Activated CD4-positive, alpha-beta T cell treated with anti-CD3 and anti-CD28 coated beads, Interleukin-2, amount 10 ng/mL, durations not matched to agents 7 days and 5 days (primary cell): ENCODE results near the gene LY6G5C. TPM values are rescaled to one million over a fixed set of nuclear protein-coding genes. Genes with fewer than 3 reads are reported as not detected.

Experiments
- CTCF ChIA-PET: fragments of 350-600 bp; sonication (Branson Sonifier 250); formaldehyde crosslinking; loops from one replicate; lab custom pipeline; 2021; ENCODE audit warnings: antibody characterized with exemption; lab: Charles Lee
- POLR2A ChIA-PET: fragments of 350-600 bp; sonication (Branson Sonifier 250); formaldehyde crosslinking; loops from one replicate; lab custom pipeline; 2021; ENCODE audit warnings: antibody characterized with exemption; lab: Charles Lee
- DNase-seq: peaks from one replicate; pipeline ENCODE4 v3.0.0-alpha.2; 2020
- H3K27ac Mint-ChIP-seq: one replicate; pipeline ENCODE4 v1.8.0; 2021; ENCODE audit warnings: mild to moderate bottlenecking, moderate library complexity, mixed read lengths
- H3K27me3 Mint-ChIP-seq: one replicate; pipeline ENCODE4 v1.8.0; 2021; ENCODE audit warnings: mixed read lengths
- H3K36me3 Mint-ChIP-seq: one replicate; pipeline ENCODE4 v1.8.0; 2021; ENCODE audit warnings: low read depth, mixed read lengths
- H3K4me1 Mint-ChIP-seq: one replicate; pipeline ENCODE4 v1.8.0; 2021; ENCODE audit warnings: mixed read lengths
- H3K4me3 Mint-ChIP-seq: one replicate; pipeline ENCODE4 v1.8.0; 2021; ENCODE audit warnings: mild to moderate bottlenecking, moderate library complexity, mixed read lengths
- H3K9me3 Mint-ChIP-seq: one replicate; pipeline ENCODE4 v1.8.0; 2021; ENCODE audit warnings: mixed read lengths
- total RNA-seq, 2 experiments: library from RNA; stranded (reverse); gene quantifications; one replicate each; pipeline ENCODE4 v1.2.3, GENCODE V29; 2021

LY6G5C gene
- total RNA-seq, 2 experiments from 2014 or later = 1.7 to 2.1 TPM

GRCh38 chr6:31700740-31701401 is 20.0 kb upstream of the LY6G5C start:
- H3K9me3 Mint-ChIP-seq = no peaks in the 10 kb centered on the region
- DNase-seq = no peak
- ChIA-PET CTCF (no interaction called here), POLR2A (no interaction called here)
- peak overlapping the region; percentile 66 for H3K27ac Mint-ChIP-seq
- no peaks in the 10 kb centered on the region for H3K27me3 Mint-ChIP-seq
- H3K36me3 Mint-ChIP-seq = peaks cover 31% of the 10 kb centered on the region
- H3K4me1 Mint-ChIP-seq = peaks cover 35% of the 10 kb centered on the region
- peak overlapping the region; percentile 96 for H3K4me3 Mint-ChIP-seq

GRCh38 chr6:31697555-31697954 is 16.7 kb upstream of the LY6G5C start:
- no peak for DNase-seq
- Mint-ChIP-seq H3K4me3 (no peak overlapping the region), H3K27me3 (no peaks in the 10 kb centered on the region), H3K27ac (peak overlapping the region; percentile 51), H3K9me3 (no peaks in the 10 kb centered on the region), H3K36me3 (peaks cover 43% of the 10 kb centered on the region), H3K4me1 (peaks cover 29% of the 10 kb centered on the region)
- ChIA-PET POLR2A (no interaction called here), CTCF (interaction anchor here (1.1 to 1.4 kb wide), 2 partner anchors 28 to 132 kb away, joined by 4 to 5 read pairs; no protein-coding TSS in a partner anchor)

- Mint-ChIP-seq H3K27ac (no peak overlapping the region), H3K4me1 (peaks cover 10% of the 10 kb centered on the region), H3K36me3 (peaks cover 50% of the 10 kb centered on the region), H3K4me3 (no peak overlapping the region), H3K9me3 (no peaks in the 10 kb centered on the region), H3K27me3 (no peaks in the 10 kb centered on the region)
- ChIA-PET CTCF (interaction anchor here (0.9 to 1.6 kb wide), 3 partner anchors 18 to 182 kb away, joined by 3 to 4 read pairs (median 3); no protein-coding TSS in a partner anchor), POLR2A (no interaction called here)
- DNase-seq = no peak
Observed at GRCh38 chr6:31693535-31693934, 12.7 kb upstream of the LY6G5C start.

- CTCF ChIA-PET = interaction anchor here (1.3 to 1.6 kb wide), 2 partner anchors 18 to 32 kb away, joined by 3 read pairs; partner anchors contain the start of gene C6orf47
- Mint-ChIP-seq H3K4me3 (no peak overlapping the region), H3K36me3 (peaks cover 54% of the 10 kb centered on the region), H3K27me3 (no peaks in the 10 kb centered on the region), H3K9me3 (no peaks in the 10 kb centered on the region), H3K4me1 (peaks cover 8% of the 10 kb centered on the region), H3K27ac (no peak overlapping the region)
- no peak for DNase-seq
- POLR2A ChIA-PET = no interaction called here
Observed at GRCh38 chr6:31692886-31693285, 12.0 kb upstream of the LY6G5C start.

- Mint-ChIP-seq H3K4me3 (no peak overlapping the region), H3K36me3 (peaks cover 55% of the 10 kb centered on the region), H3K9me3 (no peaks in the 10 kb centered on the region), H3K27ac (no peak overlapping the region), H3K27me3 (no peaks in the 10 kb centered on the region), H3K4me1 (peaks cover 3% of the 10 kb centered on the region)
- no peak for DNase-seq
- CTCF ChIA-PET = interaction anchor here (1.3 to 1.6 kb wide), 2 partner anchors 19 to 31 kb away, joined by 3 read pairs; partner anchors contain the start of gene C6orf47
- POLR2A ChIA-PET = no interaction called here
Observed at GRCh38 chr6:31692353-31692752, 11.5 kb upstream of the LY6G5C start.

GRCh38 chr6:31691564-31692108 is 10.8 kb upstream of the LY6G5C start:
- Mint-ChIP-seq H3K9me3 (no peaks in the 10 kb centered on the region), H3K27ac (no peak overlapping the region), H3K4me1 (no peaks in the 10 kb centered on the region), H3K27me3 (no peaks in the 10 kb centered on the region), H3K36me3 (peaks cover 55% of the 10 kb centered on the region), H3K4me3 (no peak overlapping the region)
- DNase-seq = no peak
- ChIA-PET POLR2A (no interaction called here), CTCF (interaction anchor here (0.5 to 1.7 kb wide), 3 partner anchors 11 to 149 kb away, joined by 3 to 4 read pairs (median 4); partner anchors contain the start of genes C6orf47 and LY6G5C)

- Mint-ChIP-seq H3K36me3 (peaks cover 55% of the 10 kb centered on the region), H3K4me3 (no peak overlapping the region), H3K27ac (no peak overlapping the region), H3K9me3 (no peaks in the 10 kb centered on the region), H3K27me3 (no peaks in the 10 kb centered on the region), H3K4me1 (no peaks in the 10 kb centered on the region)
- POLR2A ChIA-PET = no interaction called here
- no peak for DNase-seq
- CTCF ChIA-PET = interaction anchor here (0.5 to 1.7 kb wide), 3 partner anchors 10 to 149 kb away, joined by 3 to 4 read pairs (median 4); partner anchors contain the start of gene LY6G5C
Observed at GRCh38 chr6:31691078-31691463, 10.2 kb upstream of the LY6G5C start.

- Mint-ChIP-seq H3K27me3 (no peaks in the 10 kb centered on the region), H3K9me3 (no peaks in the 10 kb centered on the region), H3K27ac (peak overlapping the region; percentile 2), H3K4me3 (no peak overlapping the region), H3K4me1 (no peaks in the 10 kb centered on the region), H3K36me3 (peaks cover 59% of the 10 kb centered on the region)
- DNase-seq = no peak
- POLR2A ChIA-PET = no interaction called here
- CTCF ChIA-PET = interaction anchor here (0.5 to 1.7 kb wide), 4 partner anchors 10 to 150 kb away, joined by 3 to 4 read pairs (median 4); partner anchors contain the start of genes LY6G5C and LY6G6D
Observed at GRCh38 chr6:31690231-31691077, 9.6 kb upstream of the LY6G5C start.

GRCh38 chr6:31689249-31690110 is 8.6 kb upstream of the LY6G5C start:
- peak; percentile 14 for DNase-seq
- H3K9me3 Mint-ChIP-seq = no peaks in the 10 kb centered on the region
- POLR2A ChIA-PET = no interaction called here

GRCh38 chr6:31687860-31688693 is 7.2 kb upstream of the LY6G5C start:
- Mint-ChIP-seq H3K4me1 (no peaks in the 10 kb centered on the region), H3K4me3 (no peak overlapping the region), H3K9me3 (no peaks in the 10 kb centered on the region), H3K27me3 (no peaks in the 10 kb centered on the region), H3K36me3 (peaks cover 49% of the 10 kb centered on the region), H3K27ac (no peak overlapping the region)
- ChIA-PET CTCF (interaction anchor here (0.6 to 1.5 kb wide), 4 partner anchors 9 to 82 kb away, joined by 3 to 4 read pairs (median 3); no protein-coding TSS in a partner anchor), POLR2A (no interaction called here)
- DNase-seq = no peak

More at GRCh38 chr6:31689249-31690110, 8.6 kb upstream of the LY6G5C start:
- H3K27ac Mint-ChIP-seq = no peak overlapping the region
- CTCF ChIA-PET = interaction anchor here (1.0 to 1.5 kb wide), 2 partner anchors 18 to 26 kb away, joined by 3 to 4 read pairs; partner anchors contain the start of gene LY6G6D
- H3K36me3 Mint-ChIP-seq = peaks cover 55% of the 10 kb centered on the region
- no peaks in the 10 kb centered on the region for H3K4me1 Mint-ChIP-seq
- H3K27me3 Mint-ChIP-seq = no peaks in the 10 kb centered on the region
- H3K4me3 Mint-ChIP-seq = no peak overlapping the region

- peaks cover 43% of the 10 kb centered on the region for H3K36me3 Mint-ChIP-seq
- ChIA-PET POLR2A (no interaction called here), CTCF (interaction anchor here (0.5 to 1.2 kb wide), 4 partner anchors 9 to 178 kb away, joined by 3 read pairs; no protein-coding TSS in a partner anchor)
- peaks cover under 1% of the 10 kb centered on the region for H3K4me1 Mint-ChIP-seq
- no peaks in the 10 kb centered on the region for H3K9me3 Mint-ChIP-seq
- no peak for DNase-seq
- H3K27ac Mint-ChIP-seq = no peak overlapping the region
- no peaks in the 10 kb centered on the region for H3K27me3 Mint-ChIP-seq
- no peak overlapping the region for H3K4me3 Mint-ChIP-seq
Observed at GRCh38 chr6:31687321-31687720, 6.5 kb upstream of the LY6G5C start.
